GM19099 (cell line): ENCODE results near the gene C6orf47.

Experiments used
- POLR2A ChIP-seq: IDR thresholded peaks from 3 replicates; pipeline ENCODE4 v1.6.1; 2011; ENCODE audit warnings: low read depth; ENCODE audit not compliant: insufficient read length; ENCODE audit errors: extremely low read depth

C6orf47 gene

GRCh38 chr6:31660381-31661261 lies at the start of gene C6orf47:
Gene C6orf47, minus strand, starts transcription at chr6:31660778. Its CDS starts 831 bp downstream, at chr6:31659947.
- TF ChIP-seq POLR2A, result peak; percentile 93

- TF ChIP-seq POLR2A, result no peak
Measured at GRCh38 chr6:31708224-31708623, 47.6 kb upstream of the C6orf47 start.

GRCh38 chr6:31707701-31708100 lies 47.1 kb upstream of the C6orf47 start:
- TF ChIP-seq POLR2A, result no peak

- TF ChIP-seq POLR2A, result no peak
Measured at GRCh38 chr6:31706599-31706998, 46.0 kb upstream of the C6orf47 start, which contains the start of gene LY6G6F. Gene LY6G6F, plus strand, starts transcription at chr6:31706866. Its CDS starts 41 bp downstream, at chr6:31706907.

GRCh38 chr6:31705931-31706330 lies 45.4 kb upstream of the C6orf47 start:
- TF ChIP-seq POLR2A, result no peak

GRCh38 chr6:31702819-31703716 lies 42.5 kb upstream of the C6orf47 start, which contains the start of gene ABHD16A:
Gene ABHD16A, minus strand, starts transcription at chr6:31703324. Its CDS starts 43 bp downstream, at chr6:31703281.
- TF ChIP-seq POLR2A, result peak; percentile 90

GRCh38 chr6:31702405-31702818 lies 41.8 kb upstream of the C6orf47 start:
- no peak for TF ChIP-seq POLR2A

GRCh38 chr6:31701666-31702404 lies 41.3 kb upstream of the C6orf47 start:
- no peak for TF ChIP-seq POLR2A

- no peak for TF ChIP-seq POLR2A
Measured at GRCh38 chr6:31700740-31701401, 40.3 kb upstream of the C6orf47 start.

GRCh38 chr6:31697555-31697954 lies 37.0 kb upstream of the C6orf47 start:
- TF ChIP-seq POLR2A, result no peak

- TF ChIP-seq POLR2A, result no peak
Measured at GRCh38 chr6:31693535-31693934, 33.0 kb upstream of the C6orf47 start.

GRCh38 chr6:31692886-31693285 lies 32.3 kb upstream of the C6orf47 start:
- no peak for TF ChIP-seq POLR2A

GRCh38 chr6:31692353-31692752 lies 31.8 kb upstream of the C6orf47 start:
- TF ChIP-seq POLR2A, result no peak

- no peak for TF ChIP-seq POLR2A
Measured at GRCh38 chr6:31691564-31692108, 31.1 kb upstream of the C6orf47 start.
